Measurements from ENCODE around the gene PNPLA1. TPM values are rescaled to one million over a fixed set of nuclear protein-coding genes. Genes with fewer than 3 reads are reported as not detected.

Gene PNPLA1
- total RNA-seq, 1 donor from 2014 or later: not detected

- intact Hi-C loops (cut with DNase I): no loop called here
- DNase-seq (ENCODE audit: low spot score): no peak
Measured at GRCh38 chr6:36280467-36280866, 10.6 kb downstream of the PNPLA1 start.

- intact Hi-C loops (cut with DNase I): no loop called here
- DNase-seq (ENCODE audit: low spot score): no peak
Measured at GRCh38 chr6:36280983-36281382, 11.1 kb downstream of the PNPLA1 start.

- intact Hi-C loops (cut with DNase I): no loop called here
Measured at GRCh38 chr6:36283608-36284007, 13.7 kb downstream of the PNPLA1 start.

GRCh38 chr6:36284359-36284758, 14.5 kb downstream of the PNPLA1 start:
- intact Hi-C loops (cut with DNase I): no loop called here
- no peak for DNase-seq (ENCODE audit: low spot score)

More at GRCh38 chr6:36283608-36284007, 13.7 kb downstream of the PNPLA1 start:
- no peak for DNase-seq (ENCODE audit: low spot score)

- intact Hi-C loops (cut with DNase I): no loop called here
Measured at GRCh38 chr6:36285187-36285671, 15.4 kb downstream of the PNPLA1 start.

GRCh38 chr6:36285797-36286196, 15.9 kb downstream of the PNPLA1 start:
- no peak for DNase-seq (ENCODE audit: low spot score)
- intact Hi-C loops (cut with DNase I): no loop called here

More at GRCh38 chr6:36285187-36285671, 15.4 kb downstream of the PNPLA1 start:
- no peak for DNase-seq (ENCODE audit: low spot score)

- no peak for DNase-seq (ENCODE audit: low spot score)
- intact Hi-C loops (cut with DNase I): no loop called here
Measured at GRCh38 chr6:36286858-36287257, 17.0 kb downstream of the PNPLA1 start.

- DNase-seq (ENCODE audit: low spot score): no peak
- intact Hi-C loops (cut with DNase I): no loop called here
Measured at GRCh38 chr6:36289281-36289878, 19.5 kb downstream of the PNPLA1 start.

GRCh38 chr6:36290668-36291620, 21.1 kb downstream of the PNPLA1 start:
- DNase-seq (ENCODE audit: low spot score): peak; percentile 80
- intact Hi-C loops (cut with DNase I): no loop called here

GRCh38 chr6:36292170-36292569, 22.3 kb downstream of the PNPLA1 start:
- intact Hi-C loops (cut with DNase I): no loop called here
- DNase-seq (ENCODE audit: low spot score): no peak

- intact Hi-C loops (cut with DNase I): no loop called here
- DNase-seq (ENCODE audit: low spot score): no peak
Measured at GRCh38 chr6:36296240-36296639, 26.4 kb downstream of the PNPLA1 start.

GRCh38 chr6:36297051-36297450, 27.2 kb downstream of the PNPLA1 start:
- intact Hi-C loops (cut with DNase I): no loop called here

GRCh38 chr6:36297511-36297910, 27.7 kb downstream of the PNPLA1 start:
- intact Hi-C loops (cut with DNase I): no loop called here
- DNase-seq (ENCODE audit: low spot score): no peak

More at GRCh38 chr6:36297051-36297450, 27.2 kb downstream of the PNPLA1 start:
- DNase-seq (ENCODE audit: low spot score): no peak

- intact Hi-C loops (cut with DNase I): no loop called here
- DNase-seq (ENCODE audit: low spot score): no peak
Measured at GRCh38 chr6:36298027-36298426, 28.2 kb downstream of the PNPLA1 start.

- intact Hi-C loops (cut with DNase I): loop anchor here (5.0 kb wide), 1 partner anchor 41 kb away; no protein-coding TSS in a partner anchor
- DNase-seq (ENCODE audit: low spot score): no peak
Measured at GRCh38 chr6:36301085-36301658, 31.3 kb downstream of the PNPLA1 start.

GRCh38 chr6:36301781-36302180, 31.9 kb downstream of the PNPLA1 start:
- DNase-seq (ENCODE audit: low spot score): no peak
- intact Hi-C loops (cut with DNase I): loop anchor here (1.0 to 5.0 kb wide), 2 partner anchors 41 to 59 kb away; no protein-coding TSS in a partner anchor

- peak; percentile 90 for DNase-seq (ENCODE audit: low spot score)
- intact Hi-C loops (cut with DNase I): loop anchor here (1.0 to 5.0 kb wide), 2 partner anchors 40 to 58 kb away; no protein-coding TSS in a partner anchor
Measured at GRCh38 chr6:36302227-36302976, 32.5 kb downstream of the PNPLA1 start.

- intact Hi-C loops (cut with DNase I): no loop called here
- DNase-seq (ENCODE audit: low spot score): no peak
Measured at GRCh38 chr6:36305885-36306284, 36.0 kb downstream of the PNPLA1 start.

- intact Hi-C loops (cut with DNase I): no loop called here
- DNase-seq (ENCODE audit: low spot score): no peak
Measured at GRCh38 chr6:36306375-36306774, 36.5 kb downstream of the PNPLA1 start.

Data from cardiac septum (tissue), 1 donor.